ENCODE results near the gene RGSL1. TPM values are rescaled to one million over a fixed set of nuclear protein-coding genes. Genes with fewer than 3 reads are reported as not detected.
A peak's percentile ranks its signal among the peaks of the same experiment; 100 is the strongest.

RGSL1 gene
- total RNA-seq, 2 experiments from 2014 or later: not detected

- Histone ChIP-seq H3K27ac (ENCODE audit: low read depth, low read length, poor library complexity, severe bottlenecking) (no peak overlapping the region), H3K9me3 (ENCODE audit: low read length) (no peaks in the 10 kb centered on the region), H3K4me3 (ENCODE audit: low read depth, low read length, poor library complexity, severe bottlenecking) (no peak overlapping the region), H3K79me2 (ENCODE audit: insufficient read depth, low read depth, low read length) (peaks cover 42% of the 10 kb centered on the region), H3K4me2 (ENCODE audit: low read length) (peak overlapping the region; percentile 84; the same call in 1 of the 2 replicates), H3K4me1 (ENCODE audit: insufficient read depth, low read length, poor library complexity, severe bottlenecking) (peaks cover 48% of the 10 kb centered on the region), H3K9me2 (ENCODE audit: insufficient read depth, low read length) (no peaks in the 10 kb centered on the region), H4K20me1 (ENCODE audit: insufficient read depth, low read length) (peaks cover 24% of the 10 kb centered on the region; the same call in 1 of the 2 replicates), H2AFZ (ENCODE audit: low read length) (no peak overlapping the region), H3K36me3 (ENCODE audit: insufficient read depth, low read length) (peaks cover 53% of the 10 kb centered on the region)
- no peak for DNase-seq (ENCODE audit: low spot score)
- TF ChIP-seq EZH2phosphoT487 (IDR thresholded peaks at IDR 0.05; ENCODE audit: borderline replicate concordance, low read depth, low read length): no peak
- no peak for TF ChIP-seq CTCF (conservative IDR thresholded peaks at IDR 0.05; ENCODE audit: low read length)
- BruUV-seq (replicated peaks): no TSS peak
- CTCF ChIA-PET (ENCODE audit: unreplicated experiment): interaction anchor here (0.5 to 12.7 kb wide), 6 partner anchors 11 to 185 kb away, joined by 3 to 189 read pairs (median 3); no protein-coding TSS in a partner anchor
- intact Hi-C loops (cut with micrococcal nuclease; ENCODE audit: unreplicated experiment): loop anchor here (10.0 kb wide), 1 partner anchor 315 kb away; no protein-coding TSS in a partner anchor
- POLR2A ChIA-PET: interaction anchor here (0.7 to 1.4 kb wide), 3 partner anchors 15 to 185 kb away, joined by 3 to 4 read pairs (median 4); no protein-coding TSS in a partner anchor
These were observed 150.2 kb downstream of the RGSL1 start for GRCh38 chr1:182600036-182600713.

GRCh38 chr1:182600745-182601415 lies 150.9 kb downstream of the RGSL1 start:
- intact Hi-C loops (cut with micrococcal nuclease; ENCODE audit: unreplicated experiment): loop anchor here (1.0 to 10.0 kb wide), 2 partner anchors 181 to 314 kb away; no protein-coding TSS in a partner anchor
- peaks cover 42% of the 10 kb centered on the region for H3K79me2 ChIP-seq (ENCODE audit: insufficient read depth, low read depth, low read length)
- DNase-seq (ENCODE audit: low spot score): no peak
- POLR2A ChIA-PET: interaction anchor here (0.6 to 1.4 kb wide), 4 partner anchors 15 to 199 kb away, joined by 3 to 6 read pairs (median 4); no protein-coding TSS in a partner anchor
- H3K9me2 ChIP-seq (ENCODE audit: insufficient read depth, low read length): no peaks in the 10 kb centered on the region
- H2AFZ ChIP-seq (ENCODE audit: low read length): no peak overlapping the region
- H3K4me3 ChIP-seq (ENCODE audit: low read depth, low read length, poor library complexity, severe bottlenecking): peak overlapping the region; percentile 80
- no peaks in the 10 kb centered on the region for H3K9me3 ChIP-seq (ENCODE audit: low read length)
- BruUV-seq (replicated peaks): no TSS peak
- H4K20me1 ChIP-seq (ENCODE audit: insufficient read depth, low read length): peaks cover 24% of the 10 kb centered on the region; the same call in 1 of the 2 replicates
- H3K4me2 ChIP-seq (ENCODE audit: low read length): peak overlapping the region; percentile 84
- peaks cover 53% of the 10 kb centered on the region for H3K36me3 ChIP-seq (ENCODE audit: insufficient read depth, low read length)
- CTCF ChIA-PET (ENCODE audit: unreplicated experiment): interaction anchor here (0.6 to 12.7 kb wide), 4 partner anchors 11 to 184 kb away, joined by 3 to 189 read pairs (median 4); no protein-coding TSS in a partner anchor
- H3K4me1 ChIP-seq (ENCODE audit: insufficient read depth, low read length, poor library complexity, severe bottlenecking): peaks cover 53% of the 10 kb centered on the region
- no peak overlapping the region for H3K27ac ChIP-seq (ENCODE audit: low read depth, low read length, poor library complexity, severe bottlenecking)
- no peak for TF ChIP-seq EZH2phosphoT487 (IDR thresholded peaks at IDR 0.05; ENCODE audit: borderline replicate concordance, low read depth, low read length)

- Histone ChIP-seq H2AFZ (ENCODE audit: low read length) (no peak overlapping the region), H3K4me1 (ENCODE audit: insufficient read depth, low read length, poor library complexity, severe bottlenecking) (peaks cover 53% of the 10 kb centered on the region), H3K4me2 (ENCODE audit: low read length) (peak overlapping the region; percentile 84), H3K9me3 (ENCODE audit: low read length) (no peaks in the 10 kb centered on the region), H3K27ac (ENCODE audit: low read depth, low read length, poor library complexity, severe bottlenecking) (peak overlapping the region; percentile 47), H3K9me2 (ENCODE audit: insufficient read depth, low read length) (no peaks in the 10 kb centered on the region), H3K36me3 (ENCODE audit: insufficient read depth, low read length) (peaks cover 53% of the 10 kb centered on the region), H4K20me1 (ENCODE audit: insufficient read depth, low read length) (peaks cover 24% of the 10 kb centered on the region; the same call in 1 of the 2 replicates), H3K4me3 (ENCODE audit: low read depth, low read length, poor library complexity, severe bottlenecking) (peak overlapping the region; percentile 80), H3K79me2 (ENCODE audit: insufficient read depth, low read depth, low read length) (peaks cover 42% of the 10 kb centered on the region)
- DNase-seq (ENCODE audit: low spot score): peak; percentile 92
- intact Hi-C loops (cut with micrococcal nuclease; ENCODE audit: unreplicated experiment): loop anchor here (1.0 to 10.0 kb wide), 2 partner anchors 181 to 313 kb away; no protein-coding TSS in a partner anchor
- CTCF ChIA-PET (ENCODE audit: unreplicated experiment): interaction anchor here (1.7 to 12.7 kb wide), 2 partner anchors 75 to 184 kb away, joined by 5 to 189 read pairs; no protein-coding TSS in a partner anchor
- no TSS peak for BruUV-seq (replicated peaks)
- POLR2A ChIA-PET: interaction anchor here (0.7 to 1.2 kb wide), 3 partner anchors 8 to 183 kb away, joined by 3 to 6 read pairs (median 3); no protein-coding TSS in a partner anchor
- TF ChIP-seq CTCF (conservative IDR thresholded peaks at IDR 0.05; ENCODE audit: low read length): peak; percentile 98
- no peak for TF ChIP-seq EZH2phosphoT487 (IDR thresholded peaks at IDR 0.05; ENCODE audit: borderline replicate concordance, low read depth, low read length)
These were observed 151.5 kb downstream of the RGSL1 start for GRCh38 chr1:182601416-182601786.

Data from OCI-LY7 (cell line).